Right kidney (tissue), 1 donor: ENCODE measurements around the gene FLRT3.

Experiments used
- DNase-seq: peaks from one replicate; pipeline ENCODE4 v3.0.0-alpha.2; 2016

Gene FLRT3

GRCh38 chr20:14332866-14333265 is 4.5 kb downstream of the FLRT3 start:
- no peak for DNase-seq

GRCh38 chr20:14331646-14332045 is 5.8 kb downstream of the FLRT3 start:
- DNase-seq: no peak

- no peak for DNase-seq
Observed at GRCh38 chr20:14319704-14320103, 17.7 kb downstream of the FLRT3 start.

- DNase-seq: no peak
Observed at GRCh38 chr20:14313341-14314020, 23.9 kb downstream of the FLRT3 start.

GRCh38 chr20:14312001-14312400 is 25.4 kb downstream of the FLRT3 start:
- no peak for DNase-seq

GRCh38 chr20:14310977-14311627 is 26.3 kb downstream of the FLRT3 start:
- no peak for DNase-seq

- DNase-seq: no peak
Observed at GRCh38 chr20:14307956-14308355, 29.5 kb downstream of the FLRT3 start.

GRCh38 chr20:14304472-14304871 is 32.9 kb downstream of the FLRT3 start:
- no peak for DNase-seq

GRCh38 chr20:14303651-14304050 is 33.8 kb downstream of the FLRT3 start:
- DNase-seq: no peak

GRCh38 chr20:14303106-14303505 is 34.3 kb downstream of the FLRT3 start:
- no peak for DNase-seq

- no peak for DNase-seq
Observed at GRCh38 chr20:14299831-14300230, 37.6 kb downstream of the FLRT3 start.

GRCh38 chr20:14295770-14296309 is 41.6 kb downstream of the FLRT3 start:
- DNase-seq: no peak

- DNase-seq: no peak
Observed at GRCh38 chr20:14295238-14295637, 42.2 kb downstream of the FLRT3 start.

GRCh38 chr20:14291502-14291901 is 45.9 kb downstream of the FLRT3 start:
- DNase-seq: no peak

GRCh38 chr20:14288341-14289330 is 48.8 kb downstream of the FLRT3 start:
- DNase-seq: no peak

- no peak for DNase-seq
Observed at GRCh38 chr20:14284443-14284842, 53.0 kb downstream of the FLRT3 start.

GRCh38 chr20:14282140-14282539 is 55.3 kb downstream of the FLRT3 start:
- DNase-seq: no peak
